Motor neuron (in vitro differentiated cells): ENCODE data around the gene TLCD5. TPM values are rescaled to one million over a fixed set of nuclear protein-coding genes. Genes with fewer than 3 reads are reported as not detected.

Source experiments
- ATAC-seq, 8 experiments: fragments of 200-7000 bp; cut with Tn5 transposase; replicated peaks in 6 of 8; 2 replicates each; pipeline ENCODE4 v1.8.0; 2021; ENCODE audit warnings: mild to moderate bottlenecking in 8 of 8, moderate library complexity in 8 of 8
- H3K27ac ChIP-seq, 2 donors: fragments of 250-450 bp; sonication (Bioruptor Pico); 2 replicates each; pipeline ENCODE4 v1.9.0; 2021; ENCODE audit warnings: antibody characterized with exemption in 2 of 2, mild to moderate bottlenecking in 2 of 2, moderate library complexity in 1 of 2
- H3K4me1 ChIP-seq, 2 donors: fragments of 250-450 bp; sonication (Bioruptor Pico); replicated peaks in 1 of 2; 2 replicates each; pipeline ENCODE4 v1.6.1; 2021; ENCODE audit warnings: antibody characterized with exemption in 2 of 2, mild to moderate bottlenecking in 2 of 2, moderate library complexity in 1 of 2
- H3K4me3 ChIP-seq, 5 donors: fragments of 250-450 bp; sonication (Bioruptor Pico); 2 replicates each; pipeline ENCODE4 v1.9.0; 2021; ENCODE audit warnings: antibody characterized with exemption in 5 of 5, mild to moderate bottlenecking in 5 of 5, moderate library complexity in 4 of 5
- WGBS, 10 experiments: fragments of 450-650 bp; shearing (Covaris generic); methylation state at CpG; one replicate each; pipeline ENCODE4 v1.0.0; 2022; 5-methylcytosine and 5-hydroxymethylcytosine counted together
- in situ Hi-C, 9 experiments: fragments of 400-800 bp; cut with MboI; loops; one replicate each; pipeline ENCODE4 v1.15.0; 2021; ENCODE audit warnings: low sequenced_read_pairs in 9 of 9, low pct_unique_long_range_greater_than_20kb in 2 of 9; ENCODE audit not compliant: unreplicated experiment in 9 of 9
- total RNA-seq, 8 experiments: library from RNA; unstranded; fragments of 300-600 nt; gene quantifications; 2 replicates each; pipeline versions ENCODE4 v1.2.3 to v1.2.4, GENCODE V29; 2022

The TLCD5 gene
- total RNA-seq, 8 experiments from 2014 or later = 5.1 to 12.1 (median 9.5) TPM

- H3K4me1 ChIP-seq = peaks cover 0 to 3% of the 10 kb centered on the region in 2 donors
- H3K27ac ChIP-seq = no peak overlapping the region
- 33 to 100% (median 70%) methylated on average over 1 to 2 of the region's 3 CpGs; no CpG with 5 or more reads in 4 of the 10 experiments for WGBS, 10 experiments
- in situ Hi-C loops = no loop called here
- no peak for ATAC-seq
- H3K4me3 ChIP-seq = no peak overlapping the region
Measured at GRCh38 chr11:120314861-120315260, 10.2 kb upstream of the TLCD5 start.

DNA sequence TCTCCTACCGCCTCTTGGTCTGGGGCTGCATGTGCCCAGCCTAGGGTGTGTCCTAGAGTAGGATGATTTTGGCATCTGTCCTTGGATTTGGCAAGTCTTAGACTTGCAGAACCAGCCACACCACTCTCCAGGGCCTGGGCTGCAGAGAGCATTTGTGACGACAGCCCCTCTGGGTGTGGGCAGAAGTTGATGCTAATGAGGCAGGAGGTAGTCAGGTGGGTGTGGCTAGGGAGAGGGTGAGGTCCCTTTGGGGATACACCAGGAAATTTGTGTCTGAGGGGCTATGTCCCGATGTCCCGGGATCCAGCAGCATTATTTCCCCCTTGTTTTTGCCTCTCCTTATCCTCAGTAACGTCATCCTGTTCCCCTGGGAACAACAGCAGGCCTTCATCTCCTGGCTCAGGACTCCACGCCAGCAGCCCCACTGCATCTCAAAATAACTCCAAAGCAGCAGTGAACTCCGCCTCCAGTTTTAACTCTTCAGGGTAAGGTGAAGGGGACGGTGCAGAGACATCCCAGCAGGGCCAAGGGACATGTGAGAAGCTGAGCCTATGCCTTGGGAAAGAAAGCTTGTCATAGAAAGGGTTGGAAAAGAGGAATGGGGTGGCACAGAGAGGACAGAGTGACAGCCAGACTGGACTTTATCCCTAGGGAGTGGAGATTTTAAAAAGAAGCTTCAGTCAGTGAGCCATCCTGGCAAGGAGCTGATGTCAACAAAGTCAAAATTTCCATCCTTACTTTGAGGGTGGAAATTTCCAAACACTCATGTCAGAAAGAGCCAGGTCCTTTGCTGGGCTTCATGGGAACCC, 8.0 kb upstream of the TLCD5 start:
- peak; percentile 38 to 98 (median 64) for ATAC-seq
- Histone ChIP-seq H3K4me3 (no peak overlapping the region), H3K27ac (no peak overlapping the region), H3K4me1 (peaks cover 0 to 3% of the 10 kb centered on the region in 2 donors)
- WGBS, 10 experiments = 0 to 45% (median 35%) methylated on average over 2 to 6 of the region's 8 CpGs; no CpG with 5 or more reads in 1 of the 10 experiments
- in situ Hi-C loops = no loop called here

DNA sequence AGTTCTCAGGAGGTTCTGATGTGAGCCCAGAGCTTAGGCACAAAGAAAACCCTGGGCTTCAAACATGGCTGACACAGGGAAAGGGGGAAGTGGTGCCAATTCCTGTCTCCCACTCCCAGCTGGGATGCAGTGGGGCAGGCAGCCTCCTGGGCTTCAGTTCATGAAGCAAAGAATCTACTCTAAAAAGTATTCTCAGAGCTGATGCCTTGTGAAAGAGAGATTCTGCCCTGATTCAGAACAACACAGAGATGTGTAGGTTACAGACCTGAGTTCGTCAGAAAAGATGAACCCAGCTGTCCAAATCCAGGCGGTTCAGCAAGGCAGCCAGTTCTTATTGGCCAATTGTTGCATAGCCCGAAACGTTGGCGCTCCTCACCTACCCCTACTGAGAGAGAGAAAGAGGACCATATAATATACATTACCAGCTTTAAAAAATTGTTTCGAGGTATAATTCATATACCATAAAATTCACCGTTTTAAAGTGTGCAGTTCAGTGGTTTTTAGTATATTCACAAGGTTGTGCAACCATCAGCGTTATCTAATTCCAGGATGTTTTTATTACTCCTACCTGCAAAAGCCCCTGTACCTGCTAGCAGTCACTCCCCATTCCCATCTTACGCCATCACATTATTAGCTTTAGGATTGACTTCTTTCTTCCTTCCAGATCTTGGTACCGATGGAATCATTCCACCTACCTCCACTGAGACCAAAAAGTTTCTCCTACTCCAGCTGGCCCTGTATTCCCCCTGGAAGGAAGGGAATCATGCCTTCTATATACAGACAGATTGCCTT, 7.2 kb upstream of the TLCD5 start:
- no peak for ATAC-seq
- Histone ChIP-seq H3K27ac (no peak overlapping the region), H3K4me3 (no peak overlapping the region), H3K4me1 (peaks cover 0 to 3% of the 10 kb centered on the region in 2 donors)
- in situ Hi-C loops = no loop called here
- 70 to 94% (median 86%) methylated on average over 3 to 10 of the region's 10 CpGs for WGBS, 10 experiments

DNA sequence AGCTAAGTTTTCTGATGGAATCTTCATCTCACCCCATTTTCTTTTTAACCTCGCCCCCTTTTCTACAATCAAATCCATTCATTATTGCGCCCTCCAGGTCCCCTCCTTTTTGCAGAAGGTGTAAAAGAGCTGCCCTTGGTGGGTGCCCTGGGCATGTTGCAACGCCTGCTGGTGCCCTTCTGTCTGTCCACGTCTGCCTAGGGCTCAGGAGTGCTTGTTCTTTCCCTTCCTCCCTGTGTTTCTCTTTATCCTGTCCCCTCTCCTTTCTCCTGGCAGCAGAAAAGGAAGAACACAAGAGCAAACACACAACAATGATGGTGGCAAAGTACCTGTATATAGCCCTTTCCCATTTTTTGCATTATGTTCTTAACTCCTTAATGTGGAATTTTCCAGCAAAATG, 6.2 kb upstream of the TLCD5 start:
- in situ Hi-C loops = no loop called here
- Histone ChIP-seq H3K4me3 (no peak overlapping the region), H3K4me1 (peaks cover 0 to 3% of the 10 kb centered on the region in 2 donors), H3K27ac (no peak overlapping the region)
- WGBS, 10 experiments = 40 to 100% (median 71%) methylated on average over 1 to 4 of the region's 4 CpGs; no CpG with 5 or more reads in 1 of the 10 experiments
- no peak for ATAC-seq

DNA sequence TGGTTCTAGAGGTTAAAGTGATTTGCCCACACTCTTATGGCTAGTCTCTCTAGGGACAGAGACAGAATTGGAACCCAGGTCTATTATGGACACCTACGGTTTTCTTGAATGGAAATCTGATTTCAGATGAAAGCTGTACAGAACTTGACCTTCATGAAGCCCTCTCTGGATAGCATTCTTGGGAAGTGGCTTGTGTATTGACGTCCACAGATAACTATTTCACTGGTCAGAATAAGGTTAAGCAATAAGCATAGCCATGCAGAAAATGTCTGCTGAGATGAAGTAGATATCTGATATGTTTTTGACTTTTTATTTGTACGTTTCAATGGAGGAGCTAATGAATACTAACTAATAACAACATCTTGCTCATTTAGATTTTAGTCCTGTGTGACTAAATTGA, 1.1 kb downstream of the TLCD5 start:
- in situ Hi-C loops = loop anchor here in 1 of 9 experiments (25.0 kb wide), 1 partner anchor 111 kb away; no protein-coding TSS in a partner anchor
- Histone ChIP-seq H3K27ac (no peak overlapping the region), H3K4me1 (peaks cover 3 to 6% of the 10 kb centered on the region in 2 donors), H3K4me3 (peak overlapping the region; percentile 65 to 99 (median 81))
- ATAC-seq = peak in 1 of 8 experiments; percentile 3
- WGBS, 10 experiments = 15 to 75% (median 56%) methylated on average over 2 to 3 of the region's 3 CpGs; no CpG with 5 or more reads in 1 of the 10 experiments

DNA sequence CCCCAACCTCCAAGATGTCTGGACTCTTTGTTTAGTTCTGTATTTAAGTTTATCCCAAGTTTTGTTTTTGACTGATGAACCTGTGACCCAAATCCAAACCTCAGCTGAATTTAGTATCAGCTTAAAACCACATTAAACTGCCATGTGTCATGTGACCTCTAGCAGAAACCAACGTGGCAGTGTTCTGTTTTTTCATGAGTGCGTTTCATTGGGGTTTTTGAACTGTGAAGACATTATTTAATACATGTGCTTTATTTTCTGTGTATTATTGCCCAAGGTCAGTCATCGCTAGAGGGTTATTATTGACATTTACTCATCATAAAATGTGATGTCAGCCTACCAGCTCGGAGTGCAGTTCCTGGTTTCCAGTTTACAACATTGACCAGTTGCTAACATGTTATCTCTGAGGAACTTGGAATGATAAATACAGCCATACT, 1.8 kb downstream of the TLCD5 start:
- peak overlapping the region in 1 of 5 donors; percentile 81 for H3K4me3 ChIP-seq

DNA sequence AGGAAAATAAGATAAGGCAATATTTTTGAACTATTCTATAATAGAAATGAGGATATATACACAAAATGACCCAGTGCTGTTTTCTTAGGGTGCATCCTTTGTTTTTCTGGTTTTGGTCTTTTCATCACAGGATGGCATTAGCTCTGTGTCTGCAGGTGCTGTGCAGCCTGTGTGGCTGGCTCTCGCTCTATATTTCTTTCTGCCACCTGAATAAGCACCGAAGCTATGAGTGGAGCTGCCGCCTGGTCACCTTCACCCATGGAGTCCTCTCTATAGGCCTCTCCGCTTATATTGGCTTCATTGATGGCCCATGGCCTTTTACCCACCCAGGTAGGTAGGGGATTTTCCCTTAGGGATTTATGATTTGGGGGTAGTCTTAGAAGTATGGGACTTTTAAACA, 2.2 kb downstream of the TLCD5 start:
- Histone ChIP-seq H3K27ac (no peak overlapping the region), H3K4me1 (peaks cover 3 to 6% of the 10 kb centered on the region in 2 donors), H3K4me3 (no peak overlapping the region)
- no peak for ATAC-seq
- WGBS, 10 experiments = 93 to 100% (median 99%) methylated on average over 1 to 4 of the region's 4 CpGs; no CpG with 5 or more reads in 2 of the 10 experiments
- in situ Hi-C loops = loop anchor here in 1 of 9 experiments (25.0 kb wide), 1 partner anchor 110 kb away; no protein-coding TSS in a partner anchor

More for the DNA sequence above, 1.8 kb downstream of the TLCD5 start:
- Histone ChIP-seq H3K27ac (no peak overlapping the region), H3K4me1 (peaks cover 3 to 6% of the 10 kb centered on the region in 2 donors)
- WGBS, 10 experiments = 53 to 100% (median 72%) methylated on average over 2 to 4 of the region's 4 CpGs
- no peak for ATAC-seq
- in situ Hi-C loops = loop anchor here in 1 of 9 experiments (25.0 kb wide), 1 partner anchor 110 kb away; no protein-coding TSS in a partner anchor

DNA sequence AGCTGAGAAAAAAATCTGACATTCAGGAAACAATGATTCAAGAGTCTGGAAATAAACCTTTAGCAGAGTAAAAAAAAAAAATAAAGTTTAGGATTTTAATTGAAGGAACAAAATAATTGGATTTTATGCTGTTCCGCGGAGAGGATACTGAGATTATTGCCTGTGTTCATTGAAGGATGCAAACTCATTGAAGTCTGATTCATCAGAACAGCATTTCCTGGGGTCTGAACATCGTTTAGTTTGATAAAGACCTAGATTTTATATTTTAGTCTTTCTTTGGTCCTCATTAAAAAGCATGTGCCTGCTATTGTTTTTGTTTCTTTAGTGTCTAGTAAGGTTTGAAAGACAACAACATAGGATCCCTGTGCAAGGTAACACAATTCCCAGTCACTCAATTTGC, 4.5 kb downstream of the TLCD5 start:
- 47 to 100% (median 94%) methylated on average over 2 to 3 of the region's 3 CpGs; no CpG with 5 or more reads in 1 of the 10 experiments for WGBS, 10 experiments
- Histone ChIP-seq H3K4me1 (peaks cover 3 to 6% of the 10 kb centered on the region in 2 donors), H3K27ac (no peak overlapping the region), H3K4me3 (no peak overlapping the region)
- ATAC-seq = no peak
- in situ Hi-C loops = loop anchor here in 1 of 9 experiments (25.0 kb wide), 1 partner anchor 108 kb away; no protein-coding TSS in a partner anchor

- Histone ChIP-seq H3K4me1 (peaks cover 0 to 6% of the 10 kb centered on the region in 2 donors), H3K27ac (no peak overlapping the region), H3K4me3 (no peak overlapping the region)
- in situ Hi-C loops = loop anchor here in 2 of 9 experiments (10.0 to 25.0 kb wide), 2 partner anchors 105 to 107 kb away; no protein-coding TSS in a partner anchor
- ATAC-seq = no peak
- 89 to 100% (median 98%) methylated on average over 1 to 6 of the region's 6 CpGs; no CpG with 5 or more reads in 4 of the 10 experiments for WGBS, 10 experiments
Measured at GRCh38 chr11:120330045-120330444, 4.9 kb downstream of the TLCD5 start.

GRCh38 chr11:120331301-120331996, 6.3 kb downstream of the TLCD5 start:
- in situ Hi-C loops = loop anchor here in 2 of 9 experiments (10.0 to 25.0 kb wide), 2 partner anchors 103 to 106 kb away; no protein-coding TSS in a partner anchor
- WGBS, 10 experiments = 17 to 100% (median 100%) methylated on average over 1 to 2 of the region's 2 CpGs; no CpG with 5 or more reads in 5 of the 10 experiments

GRCh38 chr11:120332822-120333716, 8.0 kb downstream of the TLCD5 start:
- ATAC-seq = no peak
- WGBS, 10 experiments = 73 to 100% (median 92%) methylated on average over 2 to 5 of the region's 5 CpGs
- Histone ChIP-seq H3K4me1 (peaks cover 0 to 2% of the 10 kb centered on the region in 2 donors), H3K27ac (no peak overlapping the region), H3K4me3 (no peak overlapping the region)
- in situ Hi-C loops = loop anchor here in 2 of 9 experiments (10.0 to 25.0 kb wide), 2 partner anchors 102 to 104 kb away; no protein-coding TSS in a partner anchor

More at GRCh38 chr11:120331301-120331996, 6.3 kb downstream of the TLCD5 start:
- Histone ChIP-seq H3K4me3 (no peak overlapping the region), H3K27ac (no peak overlapping the region), H3K4me1 (no peaks in the 10 kb centered on the region)
- ATAC-seq = peak in 1 of 8 experiments; percentile 10
